Stimulated activated CD8-positive, alpha-beta memory T cell treated with anti-CD3 and anti-CD28 coated beads, Interleukin-4, amount 100 ng/mL, for 24 hours (primary cell): ENCODE results near the gene MGARP.
"Not testable (repeated sequence)": the region's sequence is repeated elsewhere in the genome, so short reads cannot be mapped to it uniquely, and the experiment has no call there.

Experiments
- DNase-seq: peaks from one replicate; pipeline ENCODE4 v3.0.0-alpha.2; 2020; ENCODE audit warnings: low read depth

MGARP gene

GRCh38 chr4:139279760-139280620, at the start of gene MGARP:
Gene MGARP (minus strand): TSS chr4:139280225. CDS start chr4:139280158, 67 bp downstream.
- DNase-seq: no peak

GRCh38 chr4:139329665-139330200, 49.7 kb upstream of the MGARP start:
- DNase-seq: no peak

DNA sequence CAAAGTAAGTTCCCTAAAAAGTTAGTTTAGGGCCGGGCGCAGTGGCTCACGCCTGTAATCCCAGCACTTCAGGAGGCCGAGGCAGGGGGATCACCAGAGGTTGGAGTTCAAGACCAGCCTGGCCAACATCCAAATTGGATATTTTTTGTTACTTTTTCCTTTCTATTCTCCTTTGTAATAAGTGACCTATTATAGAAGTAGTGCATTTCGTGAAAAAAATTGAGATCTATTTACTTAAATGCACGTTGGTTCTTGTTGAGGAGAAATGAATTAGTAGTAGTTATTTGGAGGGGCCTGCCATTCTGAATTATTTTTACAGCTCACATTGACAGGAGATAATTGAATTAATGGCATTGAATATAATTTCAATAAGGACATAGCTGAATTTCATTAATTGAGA, 44.6 kb upstream of the MGARP start:
- DNase-seq: no peak

DNA sequence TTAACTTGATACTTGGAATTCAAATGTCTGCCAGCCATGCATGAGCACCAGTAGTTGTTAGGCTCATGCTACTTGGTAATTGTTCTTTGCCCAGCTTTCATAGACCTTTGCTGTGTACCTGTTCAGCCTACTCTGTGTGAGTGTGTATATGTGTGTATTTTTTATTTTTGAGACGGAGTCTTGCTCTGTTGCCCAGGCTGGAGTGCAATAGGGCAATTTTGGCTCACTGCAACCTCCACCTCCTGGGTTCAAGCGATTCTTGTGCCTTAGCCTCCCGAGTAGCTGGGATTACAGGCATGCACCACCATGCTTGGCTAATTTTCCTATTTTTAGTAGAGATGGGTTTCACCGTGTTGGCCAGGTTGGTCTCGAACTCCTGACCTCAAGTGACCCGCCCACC, 42.5 kb upstream of the MGARP start:
- DNase-seq: not testable (repeated sequence)

DNA sequence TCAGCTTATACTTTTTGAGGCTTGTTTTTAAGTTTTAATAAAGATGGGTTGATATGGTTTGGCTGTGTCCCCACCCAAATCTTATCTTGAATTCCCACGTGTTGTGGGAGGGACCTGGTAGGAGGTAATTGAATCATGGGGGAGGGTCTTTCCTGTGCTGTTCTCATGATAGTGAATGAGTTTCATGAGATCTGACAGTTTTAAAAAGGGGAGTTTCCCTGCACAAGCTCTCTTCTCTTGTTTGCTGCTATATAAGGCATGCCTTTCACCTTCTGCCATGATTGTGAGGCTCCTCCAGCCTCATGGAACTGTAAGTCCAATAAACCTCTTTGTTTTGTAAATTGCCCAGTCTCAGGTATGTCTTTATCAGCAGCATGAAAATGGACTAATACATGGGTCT, 42.0 kb upstream of the MGARP start:
- not testable (repeated sequence) for DNase-seq

DNA sequence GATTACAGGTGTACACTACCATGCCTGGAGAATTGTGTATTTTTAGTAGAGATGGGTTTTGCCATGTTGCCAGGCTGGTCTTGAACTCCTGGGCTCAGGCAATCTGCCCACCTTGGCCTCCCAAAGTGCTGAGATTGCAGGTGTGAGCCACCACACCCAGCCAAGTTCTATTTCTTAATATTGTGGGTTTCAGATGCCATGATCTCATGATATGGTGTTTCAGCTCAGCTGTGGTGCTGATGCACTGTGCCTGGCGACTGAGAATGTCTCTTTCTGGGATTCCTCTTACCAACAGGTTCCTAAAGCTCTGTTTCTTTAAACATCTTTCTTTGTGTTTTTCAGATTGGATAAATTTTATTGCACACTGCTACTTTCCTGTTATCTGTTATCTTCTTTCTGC, 39.5 kb upstream of the MGARP start:
- DNase-seq: no peak

DNA sequence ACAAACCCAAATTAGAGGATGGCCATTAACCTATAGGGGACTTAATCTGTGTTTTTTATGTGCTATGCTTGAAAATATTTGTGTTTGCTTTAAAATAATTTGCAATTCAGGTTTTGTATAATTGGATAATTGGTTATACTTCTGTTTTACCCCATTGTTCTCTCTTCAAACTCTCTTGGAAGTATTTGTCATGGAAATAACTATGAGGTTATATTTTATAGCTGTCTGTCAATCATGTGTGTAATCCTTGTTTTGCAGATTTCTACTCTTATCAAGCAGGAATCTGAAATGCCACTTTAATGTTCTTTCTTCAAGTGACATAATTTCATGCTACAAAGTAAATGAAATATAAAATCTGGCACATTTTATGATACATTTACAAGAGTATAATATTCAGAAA, 37.6 kb upstream of the MGARP start:
- no peak for DNase-seq

- no peak for DNase-seq
Observed at GRCh38 chr4:139316733-139317132, 36.7 kb upstream of the MGARP start.

GRCh38 chr4:139315221-139315675, 35.2 kb upstream of the MGARP start:
- DNase-seq: no peak

GRCh38 chr4:139314047-139314800, 34.2 kb upstream of the MGARP start:
- DNase-seq: no peak

DNA sequence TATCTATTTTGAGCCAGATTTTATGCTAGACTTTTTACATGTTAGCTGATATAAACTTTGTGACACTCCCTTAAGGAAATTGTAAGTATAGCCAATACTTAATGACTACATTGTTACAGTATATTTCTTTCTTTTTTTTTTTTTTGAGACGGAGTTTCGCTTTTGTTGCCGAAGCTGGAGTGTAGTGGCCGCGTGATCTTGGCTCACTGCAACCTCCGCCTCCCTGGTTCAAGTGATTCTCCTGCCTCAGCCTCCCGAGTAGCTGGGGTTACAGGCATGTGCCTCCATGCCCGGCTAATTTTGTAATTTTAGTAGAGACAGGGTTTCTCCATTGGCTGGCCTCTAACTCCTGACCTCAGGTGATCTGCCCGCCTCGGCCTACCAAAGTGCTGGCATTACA, 33.4 kb upstream of the MGARP start:
- not testable (repeated sequence) for DNase-seq

DNA sequence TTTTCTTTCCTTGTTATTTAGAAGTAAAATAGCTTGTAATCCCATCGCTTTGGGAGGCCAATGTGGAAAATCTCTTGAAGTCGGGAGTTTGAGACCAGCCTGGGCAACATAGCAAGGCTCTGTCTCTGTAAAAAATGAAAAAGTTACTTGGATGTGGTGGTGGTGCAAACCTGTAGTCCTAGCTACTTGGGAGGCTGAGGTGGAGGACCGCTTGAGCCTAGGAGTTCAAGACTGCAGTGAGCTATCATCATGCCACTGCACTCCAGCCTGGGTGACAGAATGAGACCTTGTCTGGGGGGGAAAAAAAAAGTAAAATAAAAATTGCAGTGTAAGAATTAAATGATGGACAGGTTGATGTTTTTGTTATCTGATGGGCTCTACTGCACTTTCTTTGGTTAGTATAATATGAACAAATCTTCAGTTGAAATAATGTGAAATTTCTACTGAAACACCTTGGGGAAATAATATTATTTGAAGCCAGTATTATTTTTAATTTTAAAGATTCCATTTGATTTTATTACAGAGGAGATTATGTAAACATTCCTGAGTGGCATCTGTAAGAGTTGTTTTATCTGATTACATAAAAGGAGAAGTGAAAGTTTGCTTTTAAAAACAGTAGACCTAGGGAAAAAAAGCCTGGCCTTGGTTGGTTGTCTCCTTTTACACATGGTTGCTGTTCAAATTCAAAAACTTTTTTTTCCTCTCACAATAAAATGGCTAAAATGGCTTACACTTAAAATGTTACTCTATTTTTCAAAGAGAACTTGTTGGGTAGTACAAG, 32.7 kb upstream of the MGARP start:
- no peak for DNase-seq

DNA sequence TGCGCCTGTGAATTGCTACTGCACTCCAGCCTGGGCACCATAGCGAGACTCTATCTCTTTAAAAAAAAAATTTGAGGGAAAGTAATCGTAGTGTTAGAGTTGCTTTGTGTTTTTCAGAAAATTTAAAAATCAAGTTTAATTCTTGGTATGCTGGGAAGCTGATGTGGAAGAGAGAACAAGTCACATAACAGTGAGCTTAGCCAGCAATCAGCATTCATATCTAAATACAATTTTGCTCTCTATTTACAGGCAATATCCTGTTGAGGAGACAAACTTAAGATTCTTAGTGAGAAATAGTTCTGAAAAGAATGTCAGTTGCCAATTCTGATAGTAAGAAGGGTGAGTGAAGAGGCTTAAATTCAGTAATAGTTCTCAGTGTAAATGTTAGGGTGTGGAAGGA, 31.9 kb upstream of the MGARP start:
- DNase-seq: no peak

DNA sequence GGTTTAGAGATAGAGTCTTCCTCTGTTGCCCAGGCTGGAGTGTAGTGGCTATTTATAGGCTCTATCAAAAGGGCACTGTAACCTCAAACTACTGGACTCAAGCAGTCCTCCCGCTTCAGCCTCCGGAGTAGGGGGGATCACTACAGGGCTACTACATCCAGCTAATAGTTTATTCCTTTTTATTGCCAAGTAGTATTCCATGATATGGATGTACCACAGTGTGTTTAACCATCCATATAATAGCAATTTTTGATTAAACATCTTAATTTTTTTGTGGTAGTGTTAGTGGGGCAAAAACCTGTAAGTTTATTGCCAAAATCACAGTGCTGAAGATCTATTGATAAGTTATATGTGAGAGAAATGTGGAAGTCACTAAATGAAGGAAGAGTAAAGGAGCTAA, 24.9 kb upstream of the MGARP start:
- no peak for DNase-seq

DNA sequence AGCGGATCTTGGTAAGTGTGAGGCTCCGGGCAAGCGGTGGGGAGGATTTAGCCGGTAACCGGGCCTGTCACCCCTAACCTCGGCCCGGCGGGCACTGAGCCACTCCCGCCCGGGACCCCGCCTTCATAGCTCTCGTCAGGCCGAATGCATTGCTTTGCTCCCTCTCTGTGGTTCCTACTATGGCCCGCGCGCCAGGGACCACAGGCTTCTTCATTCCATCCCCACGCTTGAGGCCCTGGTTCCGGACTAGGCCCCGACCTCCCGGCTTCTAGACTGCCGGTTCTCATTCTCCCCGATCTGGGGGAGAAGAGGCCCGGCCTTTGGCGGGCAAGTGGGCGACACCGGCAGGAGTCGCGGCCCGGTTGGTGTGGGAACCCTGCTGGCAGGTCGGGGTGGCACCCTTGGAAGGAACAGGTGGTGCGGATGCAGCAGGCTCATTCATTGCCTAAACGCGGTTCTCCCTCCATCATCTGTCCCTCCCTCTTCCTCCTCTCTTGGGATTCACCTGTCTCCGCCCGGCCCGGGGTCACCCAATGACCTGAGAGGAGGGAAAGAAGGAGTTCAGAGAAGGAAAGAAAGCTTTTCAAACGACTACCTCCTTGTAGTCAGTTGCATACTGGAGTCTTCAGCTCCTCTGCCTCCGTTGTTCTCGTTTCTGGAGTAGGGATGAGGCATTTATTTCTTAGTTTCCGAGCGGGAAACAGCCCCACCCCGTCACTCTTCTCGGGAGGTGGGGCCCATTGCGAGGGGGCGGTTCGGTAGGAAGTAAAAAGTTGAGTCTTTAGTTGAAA, 22.0 kb upstream of the MGARP start, which contains the start of gene NDUFC1:
Gene NDUFC1, minus strand, starts transcription at position 657 of the 791 bp plus-strand sequence. CDS start 6,679 bp downstream, outside the sequence.
- peak; percentile 30 for DNase-seq

- DNase-seq: peak; percentile 95
Observed at GRCh38 chr4:139301113-139301820, 21.2 kb upstream of the MGARP start, which contains the start of gene NAA15. Gene NAA15 (plus strand): TSS chr4:139301505. CDS start chr4:139301778, 273 bp downstream.

GRCh38 chr4:139300431-139301112, 20.5 kb upstream of the MGARP start:
- no peak for DNase-seq

DNA sequence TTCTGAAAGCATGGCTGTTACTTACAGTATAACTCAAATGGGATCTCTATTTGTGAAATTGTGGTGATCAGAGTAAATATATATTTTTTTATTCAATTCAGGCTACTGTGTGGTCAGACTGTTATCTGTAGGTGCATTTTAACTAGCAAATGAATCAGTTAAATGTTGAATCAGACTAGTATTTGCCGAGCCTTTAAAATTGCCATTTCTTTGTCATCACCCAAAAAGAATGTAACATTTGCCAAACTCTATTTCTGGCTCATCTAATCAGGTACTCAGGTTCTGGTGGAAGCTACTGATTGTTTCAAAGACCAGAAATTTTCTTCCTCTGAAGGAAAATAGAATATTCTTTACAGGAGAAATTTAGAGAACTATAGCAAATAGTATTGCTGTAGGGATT, 19.5 kb upstream of the MGARP start:
- no peak for DNase-seq

GRCh38 chr4:139297001-139297410, 17.0 kb upstream of the MGARP start:
- no peak for DNase-seq

- DNase-seq: no peak
Observed at GRCh38 chr4:139295942-139296299, 15.9 kb upstream of the MGARP start.
